Activated T-cell treated with anti-CD3 and anti-CD28 coated beads, Interleukin-2, amount 50 U/mL, for 4 hours (primary cell): ENCODE results near the gene FOXJ1. TPM values are rescaled to one million over a fixed set of nuclear protein-coding genes. Genes with fewer than 3 reads are reported as not detected.

Experiments
- ATAC-seq, 2 donors: fragments of 200-7000 bp; cut with Tn5 transposase; one replicate each; pipeline ENCODE4 v1.10.0; 2021
- DNase-seq: peaks from one replicate; pipeline ENCODE4 v3.0.0-alpha.2; 2020
- H3K27me3 Mint-ChIP-seq: one replicate; pipeline ENCODE4 v1.8.0; 2021; ENCODE audit warnings: low read depth, mixed read lengths
- H3K36me3 Mint-ChIP-seq: one replicate; pipeline ENCODE4 v1.8.0; 2022; ENCODE audit warnings: mixed read lengths; ENCODE audit not compliant: insufficient read depth
- H3K4me1 Mint-ChIP-seq: one replicate; pipeline ENCODE4 v1.8.0; 2021; ENCODE audit warnings: low read depth, mixed read lengths
- H3K4me3 Mint-ChIP-seq: one replicate; pipeline ENCODE4 v1.8.0; 2021; ENCODE audit warnings: mild to moderate bottlenecking, moderate library complexity, mixed read lengths
- H3K9me3 Mint-ChIP-seq: one replicate; pipeline ENCODE4 v1.8.0; 2021; ENCODE audit warnings: mixed read lengths
- total RNA-seq, 3 donors: library from RNA; stranded (reverse); gene quantifications; one replicate each; pipeline ENCODE4 v1.2.1, GENCODE V29; 2021

The FOXJ1 gene
- total RNA-seq, 3 donors from 2014 or later: 0.71 to 2.8 (median 1.8) TPM

DNA sequence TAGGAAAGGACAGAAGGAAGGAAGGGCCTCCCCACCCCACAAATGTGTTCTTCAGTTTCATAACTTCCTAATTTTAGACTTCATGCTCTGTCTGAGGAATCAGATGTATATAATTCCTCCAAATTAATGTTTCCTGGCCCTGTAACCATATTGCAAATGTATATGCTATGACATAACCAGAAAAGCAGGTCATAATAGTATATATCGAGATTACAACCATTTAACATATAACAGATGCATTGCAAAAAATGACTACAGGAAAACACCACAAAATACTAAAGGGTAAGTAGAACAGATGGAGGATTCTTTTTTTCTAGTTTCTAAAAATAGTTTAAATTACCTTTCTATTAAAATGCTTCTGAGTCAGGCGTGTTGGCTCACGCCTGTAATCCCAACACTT, 34.3 kb downstream of the FOXJ1 start:
- Mint-ChIP-seq H3K36me3 (no peaks in the 10 kb centered on the region), H3K9me3 (no peaks in the 10 kb centered on the region), H3K27me3 (no peaks in the 10 kb centered on the region), H3K4me3 (no peak overlapping the region), H3K4me1 (peaks cover 20% of the 10 kb centered on the region)
- DNase-seq (no peak), ATAC-seq (no peak)

DNA sequence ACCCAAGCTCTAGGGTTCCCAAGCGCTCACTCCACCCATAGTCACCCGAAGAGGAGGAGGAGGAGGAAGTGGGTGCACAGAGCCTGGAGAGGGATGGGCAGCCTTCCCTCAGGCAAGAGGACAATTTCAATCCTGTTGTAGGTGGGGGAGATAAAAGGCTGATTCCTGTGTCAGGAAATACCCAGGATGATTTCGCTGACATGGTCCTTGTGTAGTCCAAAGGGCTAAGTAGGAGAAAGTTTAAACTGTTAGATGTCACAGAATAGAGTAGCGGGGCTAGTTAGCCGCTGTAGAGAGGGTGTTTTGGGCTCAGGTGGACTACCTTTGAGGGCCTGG, 36.2 kb downstream of the FOXJ1 start:
- Mint-ChIP-seq H3K36me3 (peaks cover 3% of the 10 kb centered on the region), H3K27me3 (no peaks in the 10 kb centered on the region), H3K4me1 (peaks cover 28% of the 10 kb centered on the region), H3K4me3 (peak overlapping the region; percentile 38), H3K9me3 (no peaks in the 10 kb centered on the region)
- ATAC-seq (no peak), DNase-seq (no peak)

DNA sequence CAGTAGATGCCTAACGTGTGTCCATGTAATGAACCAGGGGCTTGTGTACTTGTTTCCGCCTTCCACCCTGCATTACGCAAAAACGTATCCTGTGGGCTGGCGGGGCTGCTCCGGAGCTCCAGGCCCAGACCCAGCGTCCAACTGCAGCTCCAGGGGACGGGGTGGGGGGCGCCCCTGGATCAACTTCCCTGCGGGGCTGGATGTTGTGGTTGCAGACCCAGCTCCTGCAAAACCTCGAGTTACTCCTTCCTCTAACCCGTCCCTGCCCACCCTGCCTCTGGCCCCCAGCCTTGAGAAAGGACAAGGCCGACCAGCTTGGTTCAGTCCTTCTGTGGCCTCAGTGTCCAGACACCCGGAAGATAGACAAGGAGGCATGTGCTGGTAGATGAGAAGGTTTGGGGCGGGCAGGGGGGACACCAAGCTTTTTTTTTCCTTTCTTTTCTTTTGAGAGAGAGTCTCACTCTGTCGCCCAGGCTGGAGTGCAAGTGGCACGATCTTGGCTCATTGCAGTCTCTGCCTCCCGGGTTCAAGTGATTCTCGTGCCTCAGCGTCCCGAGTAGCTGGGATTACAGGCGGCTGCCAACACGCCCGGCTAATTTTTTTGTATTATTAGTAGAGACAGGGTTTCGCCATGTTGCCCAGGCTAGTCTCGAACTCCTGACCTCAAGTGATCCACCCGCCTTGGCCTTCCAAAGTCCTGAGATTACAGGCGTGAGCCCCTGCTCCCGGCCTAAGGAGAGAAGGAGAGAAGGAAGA, 36.7 kb downstream of the FOXJ1 start:
- Mint-ChIP-seq H3K4me1 (peaks cover 28% of the 10 kb centered on the region), H3K4me3 (peak overlapping the region; percentile 97), H3K9me3 (no peaks in the 10 kb centered on the region), H3K36me3 (peaks cover 5% of the 10 kb centered on the region), H3K27me3 (no peaks in the 10 kb centered on the region)
- ATAC-seq (no peak), DNase-seq (no peak)

DNA sequence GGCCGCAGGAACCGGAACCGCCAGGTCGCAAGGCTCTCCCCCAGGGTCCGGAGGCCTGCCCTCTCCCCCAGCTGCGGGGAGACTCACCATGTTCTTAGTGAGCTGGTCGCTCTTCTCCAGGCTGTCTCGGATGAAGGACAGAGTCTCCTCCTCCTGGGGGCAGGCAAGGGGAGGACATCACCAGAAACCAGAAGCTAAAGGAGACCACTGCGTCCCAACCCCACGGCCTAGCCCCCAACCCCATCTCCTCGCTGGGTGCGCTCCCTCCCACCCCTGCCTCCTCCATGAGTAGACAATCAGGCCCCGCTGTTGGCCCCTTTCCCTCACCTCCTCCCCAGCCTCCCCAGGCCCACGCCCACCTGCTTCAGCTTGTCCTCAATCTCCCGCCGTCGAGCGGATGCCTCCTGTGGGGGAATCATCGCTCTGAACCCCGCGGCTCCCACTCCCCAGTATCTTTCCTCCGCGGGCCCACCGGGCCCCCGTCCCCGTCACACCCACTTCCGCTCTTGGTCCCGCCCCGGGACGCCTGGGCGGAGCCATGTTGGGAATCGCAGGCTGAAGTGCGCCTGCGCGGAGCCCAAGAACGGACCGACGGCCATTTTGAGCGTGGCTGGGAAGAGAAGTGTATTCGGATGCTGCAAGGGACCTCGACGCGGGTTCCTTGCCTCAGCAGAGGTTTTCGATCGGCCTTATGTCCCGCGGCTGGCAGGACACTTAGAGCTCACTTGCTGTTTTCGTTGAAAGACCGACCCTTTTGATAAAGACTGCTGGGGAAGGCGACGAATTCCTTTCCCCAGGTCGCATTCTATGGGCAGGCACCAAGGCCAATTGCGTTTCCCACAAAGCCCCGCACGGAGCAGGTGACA, 37.5 kb downstream of the FOXJ1 start, which contains the start of gene EXOC7:
Gene EXOC7, minus strand, starts transcription at position 514 of the 866 bp plus-strand sequence. Its CDS starts 95 bp downstream, at position 419.
- no peaks in the 10 kb centered on the region for H3K9me3 Mint-ChIP-seq
- peak; percentile 91 for DNase-seq
- ATAC-seq: peak; percentile 91 to 93
- peak within 1 kb of the TSS; percentile 97 for H3K4me3 Mint-ChIP-seq
- peaks cover 28% of the 10 kb centered on the region for H3K4me1 Mint-ChIP-seq
- no peaks in the 10 kb centered on the region for H3K27me3 Mint-ChIP-seq
- peaks cover 5% of the 10 kb centered on the region for H3K36me3 Mint-ChIP-seq

DNA sequence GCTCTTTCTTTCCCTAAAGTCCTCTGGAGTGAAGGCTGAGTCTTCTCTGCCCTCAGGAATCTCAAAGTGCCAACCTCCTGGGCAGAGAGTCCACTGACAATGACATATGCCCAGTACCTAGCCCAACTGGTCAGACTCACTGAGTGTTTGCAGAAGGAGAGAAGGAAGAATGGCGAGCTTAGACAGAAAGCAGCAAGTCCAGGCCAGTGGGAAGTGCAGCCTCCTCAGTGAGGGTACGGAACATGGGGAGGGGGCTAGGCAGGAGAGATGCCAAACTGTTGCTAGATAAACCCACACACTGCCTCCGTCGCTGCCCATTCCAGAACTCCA, 38.1 kb downstream of the FOXJ1 start:
- Mint-ChIP-seq H3K27me3 (no peaks in the 10 kb centered on the region), H3K4me1 (peaks cover 28% of the 10 kb centered on the region)
- ATAC-seq: no peak

DNA sequence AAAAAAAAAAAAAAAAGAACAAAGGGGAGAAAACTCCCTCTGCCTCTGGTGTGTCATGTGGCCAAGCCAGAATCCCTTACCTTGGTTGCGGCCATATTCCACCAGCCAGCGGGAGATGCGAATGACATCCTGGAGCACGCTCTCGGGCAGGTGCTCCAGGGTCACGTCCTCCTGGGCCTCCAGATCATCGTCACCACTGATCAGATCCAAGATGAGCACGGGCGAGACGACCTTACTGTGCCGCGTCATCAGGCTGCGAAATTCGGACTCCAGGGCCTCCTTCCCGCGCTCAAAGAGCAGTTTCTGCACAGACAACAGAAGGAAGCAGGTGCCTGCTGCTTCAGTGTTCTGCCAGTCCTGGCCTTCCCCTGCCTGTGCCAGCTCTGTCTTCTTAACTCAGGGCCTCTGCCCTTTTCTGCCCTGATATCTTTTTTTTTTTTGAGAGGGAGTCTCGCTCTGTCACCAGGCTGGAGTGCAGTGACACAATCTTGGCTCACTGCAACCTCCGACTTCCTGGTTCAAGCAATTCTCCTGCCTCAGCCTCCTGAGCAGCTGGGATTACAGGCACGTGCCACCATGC, 43.2 kb downstream of the FOXJ1 start:
- DNase-seq (no peak), ATAC-seq (no peak)
- Mint-ChIP-seq H3K27me3 (no peaks in the 10 kb centered on the region), H3K9me3 (no peaks in the 10 kb centered on the region), H3K4me3 (no peak overlapping the region), H3K36me3 (peaks cover 22% of the 10 kb centered on the region), H3K4me1 (peaks cover 18% of the 10 kb centered on the region)

More for the DNA sequence above, 38.1 kb downstream of the FOXJ1 start:
- no peaks in the 10 kb centered on the region for H3K9me3 Mint-ChIP-seq
- no peak for DNase-seq
- H3K36me3 Mint-ChIP-seq: peaks cover 5% of the 10 kb centered on the region
- H3K4me3 Mint-ChIP-seq: peak overlapping the region; percentile 97

DNA sequence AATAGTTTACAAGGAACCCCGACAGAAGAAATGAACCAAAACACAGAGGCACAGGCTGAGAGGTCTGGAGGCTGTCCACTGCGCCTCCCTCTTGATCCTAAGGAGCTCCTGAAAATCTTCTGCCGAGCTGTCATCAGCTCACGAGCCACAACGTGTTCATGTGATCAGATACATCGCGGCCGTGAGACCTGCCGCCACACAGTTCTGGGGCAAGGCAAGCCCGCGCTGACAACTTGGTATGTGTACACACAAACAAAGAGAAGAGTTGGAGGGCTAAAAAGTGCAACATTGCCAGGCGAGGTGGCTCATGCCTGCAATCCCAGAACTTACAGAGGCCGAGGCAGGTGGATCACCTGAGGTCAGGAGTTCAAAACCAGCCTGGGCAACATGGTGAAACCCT, 45.1 kb downstream of the FOXJ1 start:
- Mint-ChIP-seq H3K4me1 (peaks cover 6% of the 10 kb centered on the region), H3K27me3 (no peaks in the 10 kb centered on the region), H3K36me3 (peaks cover 30% of the 10 kb centered on the region), H3K9me3 (no peaks in the 10 kb centered on the region), H3K4me3 (no peak overlapping the region)
- ATAC-seq: no peak
- no peak for DNase-seq

DNA sequence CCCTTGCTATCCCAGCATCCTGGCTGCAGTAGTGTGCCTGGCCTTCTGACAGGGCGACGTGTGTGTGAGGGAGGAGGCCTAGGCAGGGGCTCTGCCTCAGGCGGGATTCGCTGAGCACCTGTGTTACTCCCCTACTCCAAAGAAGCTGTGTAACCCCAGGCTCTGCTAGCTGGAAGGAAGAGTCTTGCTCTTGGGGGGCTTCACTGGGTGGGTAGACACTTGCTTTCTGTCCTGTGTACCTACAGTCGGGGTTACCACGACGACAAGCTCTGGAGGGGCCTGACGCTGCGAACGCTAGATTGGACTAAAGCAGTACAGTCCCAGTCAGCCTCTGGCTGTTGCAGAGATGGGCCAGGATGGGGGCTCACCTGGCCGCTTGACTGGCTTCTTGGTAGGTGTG, 47.0 kb downstream of the FOXJ1 start:
- H3K4me1 Mint-ChIP-seq: peaks cover 4% of the 10 kb centered on the region
- H3K9me3 Mint-ChIP-seq: no peaks in the 10 kb centered on the region
- H3K27me3 Mint-ChIP-seq: no peaks in the 10 kb centered on the region
- DNase-seq (no peak), ATAC-seq (no peak)
- peaks cover 25% of the 10 kb centered on the region for H3K36me3 Mint-ChIP-seq
- H3K4me3 Mint-ChIP-seq: no peak overlapping the region

DNA sequence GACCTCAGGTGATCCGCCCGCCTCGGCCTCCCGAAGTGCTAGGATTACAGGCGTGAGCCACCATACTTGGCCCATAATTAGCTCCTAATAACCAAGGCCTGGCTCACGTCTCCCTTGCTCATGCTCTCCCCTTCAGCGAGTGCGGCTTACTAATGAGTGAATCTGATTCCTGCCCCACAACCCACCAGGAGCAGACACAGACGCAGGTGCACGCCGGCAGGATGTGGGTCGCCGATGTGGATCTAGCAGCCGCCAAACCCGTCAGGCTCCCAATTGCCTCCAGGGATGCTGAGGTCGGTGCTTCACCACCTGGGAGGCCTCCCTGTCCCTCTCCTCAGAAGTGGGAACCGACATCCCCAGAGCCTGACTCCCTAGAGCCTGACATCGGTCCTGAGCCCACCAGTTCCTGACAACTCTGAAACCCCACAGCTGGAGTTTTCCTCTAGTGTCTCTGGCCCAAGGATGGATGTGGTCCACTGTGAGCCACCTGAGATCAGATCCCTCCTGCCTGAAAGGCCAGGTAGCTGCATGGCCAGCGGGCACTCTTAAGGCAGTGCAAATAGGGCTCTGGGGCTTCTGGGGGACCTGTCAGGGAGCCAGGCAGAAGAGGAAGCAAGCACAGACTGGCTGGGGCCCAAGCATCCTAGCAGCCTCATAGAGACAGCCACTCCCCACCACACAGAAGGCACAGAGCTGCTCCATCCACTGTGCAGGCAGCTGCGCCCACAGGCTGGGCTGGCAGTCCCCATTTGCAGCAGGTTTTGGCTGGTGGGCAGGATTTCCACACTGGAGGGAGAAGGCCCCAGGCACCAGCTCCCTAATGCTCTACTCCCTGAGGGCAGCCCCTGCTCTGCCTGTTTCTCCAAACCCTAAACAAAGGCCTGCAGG, 48.3 kb downstream of the FOXJ1 start:
- peaks cover 30% of the 10 kb centered on the region for H3K36me3 Mint-ChIP-seq
- no peak overlapping the region for H3K4me3 Mint-ChIP-seq
- no peaks in the 10 kb centered on the region for H3K9me3 Mint-ChIP-seq

DNA sequence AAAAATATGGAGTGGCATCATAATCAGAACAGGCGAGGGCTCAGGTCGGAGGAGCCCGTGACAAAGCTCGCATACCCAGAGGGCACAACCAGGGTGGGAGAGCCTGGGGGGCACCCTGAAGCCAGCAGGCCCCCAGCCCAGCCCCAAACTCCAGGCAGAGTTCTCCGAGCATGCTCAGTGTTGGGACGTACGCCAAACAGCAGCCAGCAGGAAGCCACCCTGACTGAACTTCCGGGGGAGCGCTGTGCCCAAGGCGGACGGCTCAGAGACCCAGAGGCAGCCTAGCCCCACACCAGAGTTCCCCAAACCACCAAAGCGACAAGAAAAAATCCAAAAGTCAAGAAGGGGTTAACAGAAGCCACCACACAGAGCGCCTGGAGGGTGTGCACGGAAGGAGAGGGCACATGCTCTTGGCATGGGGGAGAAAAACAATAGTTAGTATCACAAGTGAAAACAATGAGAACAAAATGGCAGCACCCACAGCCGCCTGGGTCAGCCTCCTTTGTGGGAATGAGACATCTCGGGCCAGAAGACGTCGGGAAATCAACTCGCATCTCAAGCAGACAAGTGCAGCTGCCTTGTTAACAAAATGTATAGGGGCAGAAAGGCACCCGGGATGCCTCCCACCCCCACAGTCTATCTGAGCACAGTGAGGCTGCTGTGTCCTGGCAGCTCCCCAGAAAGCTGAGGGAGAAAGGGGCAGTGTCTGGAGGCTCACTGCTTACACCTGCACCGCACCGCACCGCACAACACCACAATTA, 49.3 kb downstream of the FOXJ1 start:
- DNase-seq: no peak
- H3K4me1 Mint-ChIP-seq: peaks cover 4% of the 10 kb centered on the region
- H3K27me3 Mint-ChIP-seq: no peaks in the 10 kb centered on the region
- no peaks in the 10 kb centered on the region for H3K9me3 Mint-ChIP-seq
- H3K36me3 Mint-ChIP-seq: peaks cover 26% of the 10 kb centered on the region
- H3K4me3 Mint-ChIP-seq: no peak overlapping the region
- peak; percentile 48 to 58 for ATAC-seq

More for the DNA sequence above, 48.3 kb downstream of the FOXJ1 start:
- Mint-ChIP-seq H3K4me1 (peaks cover 4% of the 10 kb centered on the region), H3K27me3 (no peaks in the 10 kb centered on the region)
- DNase-seq (no peak), ATAC-seq (no peak)

DNA sequence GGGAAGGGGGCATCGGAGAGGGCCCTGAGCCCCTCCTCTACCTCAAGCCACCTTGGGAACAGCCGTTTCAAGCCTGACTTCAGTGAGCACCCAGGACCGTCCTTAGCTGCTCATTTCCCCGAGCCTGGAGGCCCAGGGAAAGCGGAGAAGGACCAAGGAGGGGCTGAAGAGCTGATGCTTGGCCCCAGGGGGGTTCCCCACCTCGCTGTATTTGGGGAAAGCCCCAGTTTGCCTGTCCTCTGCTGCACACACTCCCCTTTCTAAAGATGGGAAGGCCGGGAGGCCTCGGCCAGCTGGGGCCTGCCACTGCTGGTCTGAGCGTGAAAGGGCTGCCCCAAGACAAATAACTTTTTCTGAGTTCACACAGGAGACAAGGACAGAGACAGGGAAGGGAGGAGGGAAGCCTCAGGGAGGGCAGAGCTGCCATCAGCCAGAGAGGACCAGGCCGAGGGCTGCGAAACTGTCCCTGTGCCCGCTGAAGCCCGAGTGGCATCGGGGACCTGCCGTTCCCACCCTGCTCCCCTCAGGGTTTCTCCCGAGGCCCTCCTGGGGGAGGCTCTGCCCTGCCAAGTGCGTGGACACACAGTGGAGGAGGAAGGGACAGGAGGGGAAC, 50.4 kb downstream of the FOXJ1 start:
- peaks cover 22% of the 10 kb centered on the region for H3K36me3 Mint-ChIP-seq
- no peak for DNase-seq
- H3K9me3 Mint-ChIP-seq: no peaks in the 10 kb centered on the region
- no peak for ATAC-seq
- no peak overlapping the region for H3K4me3 Mint-ChIP-seq
- no peaks in the 10 kb centered on the region for H3K27me3 Mint-ChIP-seq
- H3K4me1 Mint-ChIP-seq: peaks cover 2% of the 10 kb centered on the region

DNA sequence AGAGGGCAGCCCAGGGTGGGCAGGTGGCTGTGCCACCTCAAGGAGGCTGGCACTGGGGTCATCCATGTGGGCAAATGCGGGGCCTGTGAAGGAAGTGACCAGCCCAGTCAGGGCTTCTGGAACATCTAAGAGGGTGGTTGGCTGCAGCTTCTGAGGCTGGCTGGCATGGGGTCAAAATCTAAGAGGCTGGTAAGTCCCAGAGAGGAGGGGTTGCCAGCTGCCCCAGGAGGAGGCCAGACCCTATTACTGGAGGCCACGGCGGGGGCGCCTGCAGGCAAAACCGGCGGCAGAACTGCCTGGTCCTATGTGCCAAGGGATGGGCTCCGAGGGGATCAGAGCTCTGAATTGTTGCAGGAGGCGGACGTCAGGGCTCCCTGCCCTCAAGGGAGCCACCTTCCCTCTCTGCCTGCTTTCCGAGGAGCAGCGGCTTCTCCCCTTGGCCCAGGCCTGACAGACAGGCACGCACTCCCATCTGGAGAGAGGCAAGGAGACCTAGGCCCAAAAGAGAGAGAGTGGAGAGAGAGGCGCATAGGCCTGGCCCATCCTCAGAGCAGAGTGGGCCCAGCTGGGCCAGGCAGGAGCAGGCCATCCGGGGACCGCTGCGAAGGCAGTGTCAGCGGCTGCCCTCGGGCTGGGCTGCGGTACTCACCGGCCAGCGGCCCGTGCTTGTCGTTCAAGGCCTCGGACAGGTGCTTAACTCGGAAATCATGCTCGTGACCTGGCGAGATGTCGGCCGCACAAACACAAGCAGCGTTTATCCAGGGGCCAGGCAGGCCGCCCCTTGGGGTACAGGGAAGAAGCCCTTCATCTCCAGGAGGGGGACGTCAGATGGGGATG, 51.1 kb downstream of the FOXJ1 start:
- Mint-ChIP-seq H3K36me3 (peaks cover 21% of the 10 kb centered on the region), H3K27me3 (no peaks in the 10 kb centered on the region), H3K9me3 (no peaks in the 10 kb centered on the region), H3K4me1 (peaks cover 2% of the 10 kb centered on the region), H3K4me3 (no peak overlapping the region)
- DNase-seq: no peak
- ATAC-seq: no peak
